ENCODE results near the gene MRPL49.

- TF ChIP-seq CTCF (IDR thresholded peaks at IDR 0.05; ENCODE audit: low read depth, low read length), result no peak
- no peak for TF ChIP-seq EZH2phosphoT487 (IDR thresholded peaks at IDR 0.05; ENCODE audit: low read depth)
Observed at GRCh38 chr11:65107078-65107477, 15.0 kb upstream of the MRPL49 start.

All from OCI-LY3 (cell line).